HG03025 (cell line): ENCODE measurements around the gene CLIC1.

ENCODE experiments used
- ATAC-seq: cut with Tn5 transposase; IDR thresholded peaks from one replicate; pipeline ENCODE4 v1.9.1; 2021; ENCODE audit warnings: mild to moderate bottlenecking, moderate library complexity; ENCODE audit not compliant: unreplicated experiment, low FRiP score

Gene CLIC1

GRCh38 chr6:31683591-31683990 lies 52.7 kb downstream of the CLIC1 start:
- no peak for ATAC-seq

GRCh38 chr6:31681135-31681671 lies 55.1 kb downstream of the CLIC1 start:
- ATAC-seq = no peak
